ENCODE data around the gene TNFSF13. TPM values are rescaled to one million over a fixed set of nuclear protein-coding genes. Genes with fewer than 3 reads are reported as not detected.

Gene TNFSF13
- total RNA-seq, 1 experiment from 2014 or later = 6.3 TPM

DNA sequence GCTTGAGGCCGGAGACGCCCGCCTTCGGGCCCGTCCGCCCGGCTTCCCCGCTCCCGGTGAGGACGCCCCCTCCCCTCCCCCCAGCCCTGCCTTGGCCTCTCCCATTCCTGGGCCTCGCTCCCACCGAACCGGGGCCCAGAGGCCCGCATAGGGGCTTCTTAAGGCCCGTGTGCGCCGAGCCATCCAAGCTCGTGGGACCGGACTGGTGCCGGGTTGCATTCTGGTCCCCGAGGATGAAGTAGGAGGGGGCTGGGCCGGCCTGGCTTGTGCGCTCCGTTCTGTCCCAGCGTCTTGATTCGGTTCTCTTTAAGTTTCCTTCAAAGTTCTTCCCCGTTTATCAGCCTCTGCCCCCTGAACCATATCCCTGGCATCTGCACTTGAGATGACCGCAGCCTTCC is 3.7 kb downstream of the TNFSF13 start:
- H3K36me3 Mint-ChIP-seq (ENCODE audit: insufficient read depth, unreplicated experiment) = peaks cover 40% of the 10 kb centered on the region

DNA sequence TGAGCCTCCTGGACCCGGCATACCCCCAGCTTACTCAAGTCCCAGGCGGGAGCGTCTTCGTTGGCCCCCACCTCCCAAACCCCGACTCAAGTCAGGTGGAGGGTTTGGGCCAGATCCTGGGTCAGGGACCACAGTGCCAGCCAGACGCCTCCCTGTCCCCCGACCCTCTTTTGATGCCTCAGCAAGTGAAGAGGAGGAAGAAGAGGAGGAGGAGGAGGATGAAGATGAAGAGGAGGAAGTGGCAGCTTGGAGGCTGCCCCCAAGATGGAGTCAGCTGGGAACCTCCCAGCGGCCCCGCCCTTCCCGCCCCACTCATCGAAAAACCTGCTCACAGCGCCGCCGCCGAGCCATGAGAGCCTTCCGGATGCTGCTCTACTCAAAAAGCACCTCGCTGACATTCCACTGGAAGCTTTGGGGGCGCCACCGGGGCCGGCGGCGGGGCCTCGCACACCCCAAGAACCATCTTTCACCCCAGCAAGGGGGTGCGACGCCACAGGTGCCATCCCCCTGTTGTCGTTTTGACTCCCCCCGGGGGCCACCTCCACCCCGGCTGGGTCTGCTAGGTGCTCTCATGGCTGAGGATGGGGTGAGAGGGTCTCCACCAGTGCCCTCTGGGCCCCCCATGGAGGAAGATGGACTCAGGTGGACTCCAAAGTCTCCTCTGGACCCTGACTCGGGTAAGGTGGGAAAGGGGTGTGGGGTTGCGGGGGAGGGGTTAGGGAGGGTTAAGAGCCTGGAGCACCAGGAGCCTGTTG is 4.7 kb downstream of the TNFSF13 start:
- ChIA-PET CTCF (interaction anchor here (0.7 to 7.1 kb wide), 3 partner anchors 22 to 49 kb away, joined by 3 to 123 read pairs (median 10); no protein-coding TSS in a partner anchor), POLR2A (interaction anchor here (1.0 kb wide), 1 partner anchor 13 kb away, joined by 3 read pairs; no protein-coding TSS in a partner anchor)
- Mint-ChIP-seq H3K36me3 (ENCODE audit: insufficient read depth, unreplicated experiment) (peaks cover 48% of the 10 kb centered on the region), H3K27ac (ENCODE audit: low read depth, unreplicated experiment) (peak overlapping the region; percentile 91), H3K9me3 (ENCODE audit: unreplicated experiment) (no peaks in the 10 kb centered on the region), H3K4me1 (ENCODE audit: insufficient read depth, unreplicated experiment) (peaks cover 34% of the 10 kb centered on the region), H3K4me3 (ENCODE audit: unreplicated experiment) (peak overlapping the region; percentile 81), H3K27me3 (ENCODE audit: insufficient read depth, unreplicated experiment) (no peaks in the 10 kb centered on the region)
- DNase-seq (ENCODE audit: unreplicated experiment) = no peak
- BruUV-seq (replicated peaks) = no TSS peak
- TF ChIP-seq, protein P1, sequence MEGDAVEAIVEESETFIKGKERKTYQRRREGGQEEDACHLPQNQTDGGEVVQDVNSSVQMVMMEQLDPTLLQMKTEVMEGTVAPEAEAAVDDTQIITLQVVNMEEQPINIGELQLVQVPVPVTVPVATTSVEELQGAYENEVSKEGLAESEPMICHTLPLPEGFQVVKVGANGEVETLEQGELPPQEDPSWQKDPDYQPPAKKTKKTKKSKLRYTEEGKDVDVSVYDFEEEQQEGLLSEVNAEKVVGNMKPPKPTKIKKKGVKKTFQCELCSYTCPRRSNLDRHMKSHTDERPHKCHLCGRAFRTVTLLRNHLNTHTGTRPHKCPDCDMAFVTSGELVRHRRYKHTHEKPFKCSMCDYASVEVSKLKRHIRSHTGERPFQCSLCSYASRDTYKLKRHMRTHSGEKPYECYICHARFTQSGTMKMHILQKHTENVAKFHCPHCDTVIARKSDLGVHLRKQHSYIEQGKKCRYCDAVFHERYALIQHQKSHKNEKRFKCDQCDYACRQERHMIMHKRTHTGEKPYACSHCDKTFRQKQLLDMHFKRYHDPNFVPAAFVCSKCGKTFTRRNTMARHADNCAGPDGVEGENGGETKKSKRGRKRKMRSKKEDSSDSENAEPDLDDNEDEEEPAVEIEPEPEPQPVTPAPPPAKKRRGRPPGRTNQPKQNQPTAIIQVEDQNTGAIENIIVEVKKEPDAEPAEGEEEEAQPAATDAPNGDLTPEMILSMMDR (IDR thresholded peaks at IDR 0.05; ENCODE audit: unreplicated experiment) = no peak
- intact Hi-C loops (cut with micrococcal nuclease) = no loop called here

More for the DNA sequence above, 3.7 kb downstream of the TNFSF13 start:
- Mint-ChIP-seq H3K27ac (ENCODE audit: low read depth, unreplicated experiment) (peak overlapping the region; percentile 91), H3K27me3 (ENCODE audit: insufficient read depth, unreplicated experiment) (no peaks in the 10 kb centered on the region), H3K9me3 (ENCODE audit: unreplicated experiment) (no peaks in the 10 kb centered on the region), H3K4me1 (ENCODE audit: insufficient read depth, unreplicated experiment) (peaks cover 42% of the 10 kb centered on the region), H3K4me3 (ENCODE audit: unreplicated experiment) (peak overlapping the region; percentile 81)
- TSS peak; percentile 34 for BruUV-seq (replicated peaks)
- no peak for DNase-seq (ENCODE audit: unreplicated experiment)
- TF ChIP-seq, protein P1 (IDR thresholded peaks at IDR 0.05; ENCODE audit: unreplicated experiment) = no peak
- ChIA-PET CTCF (interaction anchor here (0.6 to 7.1 kb wide), 6 partner anchors 23 to 126 kb away, joined by 3 to 123 read pairs (median 8); partner anchors contain the start of gene WRAP53), POLR2A (interaction anchor here (2.7 to 6.0 kb wide), 8 partner anchors 11 to 126 kb away, joined by 31 to 71 read pairs (median 46); partner anchors contain the start of genes MPDU1, POLR2A, SOX15 and TMEM102)
- intact Hi-C loops (cut with micrococcal nuclease) = no loop called here

DNA sequence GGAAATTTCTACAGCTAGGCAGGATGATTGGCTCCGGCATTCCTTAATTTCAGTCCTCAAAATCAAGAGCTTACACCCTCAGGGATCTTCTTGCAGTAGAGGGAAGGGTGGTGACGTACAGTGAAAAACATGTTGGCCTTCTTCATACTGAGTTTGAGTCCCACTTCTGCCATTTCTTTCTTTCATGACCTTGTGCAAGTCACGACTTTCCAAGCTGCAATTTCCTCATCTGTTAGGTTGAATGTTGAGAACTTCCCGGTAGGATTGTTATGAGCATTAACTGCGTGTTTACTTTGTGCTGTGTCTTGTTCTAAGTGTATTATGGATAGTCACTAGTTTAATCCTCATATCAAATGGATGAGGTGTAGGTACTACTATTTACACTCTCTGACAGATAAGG is 11.0 kb downstream of the TNFSF13 start:
- H3K27ac Mint-ChIP-seq (ENCODE audit: low read depth, unreplicated experiment) = no peak overlapping the region
- H3K9me3 Mint-ChIP-seq (ENCODE audit: unreplicated experiment) = no peaks in the 10 kb centered on the region
- CTCF ChIA-PET = interaction anchor here (0.6 to 1.1 kb wide), 3 partner anchors 9 to 258 kb away, joined by 3 to 5 read pairs (median 4); no protein-coding TSS in a partner anchor
- intact Hi-C loops (cut with micrococcal nuclease) = no loop called here
- no TSS peak for BruUV-seq (replicated peaks)
- TF ChIP-seq, protein P1 (IDR thresholded peaks at IDR 0.05; ENCODE audit: unreplicated experiment) = no peak
- H3K27me3 Mint-ChIP-seq (ENCODE audit: insufficient read depth, unreplicated experiment) = no peaks in the 10 kb centered on the region
- no peak overlapping the region for H3K4me3 Mint-ChIP-seq (ENCODE audit: unreplicated experiment)
- POLR2A ChIA-PET = interaction anchor here (0.9 to 13.7 kb wide), 5 partner anchors 9 to 170 kb away, joined by 3 to 294 read pairs (median 5); partner anchors contain the start of genes FXR2, MPDU1, POLR2A and SOX15
- H3K36me3 Mint-ChIP-seq (ENCODE audit: insufficient read depth, unreplicated experiment) = peaks cover 84% of the 10 kb centered on the region
- DNase-seq (ENCODE audit: unreplicated experiment) = no peak
- H3K4me1 Mint-ChIP-seq (ENCODE audit: insufficient read depth, unreplicated experiment) = peaks cover 6% of the 10 kb centered on the region

DNA sequence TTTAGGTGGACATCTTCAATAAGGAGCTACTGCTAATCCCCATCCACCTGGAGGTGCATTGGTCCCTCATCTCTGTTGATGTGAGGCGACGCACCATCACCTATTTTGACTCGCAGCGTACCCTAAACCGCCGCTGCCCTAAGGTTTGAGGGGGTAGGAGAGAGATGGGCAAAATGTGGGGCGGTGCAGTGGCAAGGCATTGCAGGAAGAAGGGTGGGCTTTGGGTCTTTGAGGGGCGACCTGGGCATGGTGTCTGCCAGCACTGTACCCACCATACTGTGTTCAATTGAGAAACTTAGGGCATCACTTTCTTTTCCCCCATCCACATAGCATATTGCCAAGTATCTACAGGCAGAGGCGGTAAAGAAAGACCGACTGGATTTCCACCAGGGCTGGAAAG is 11.8 kb downstream of the TNFSF13 start:
- Mint-ChIP-seq H3K36me3 (ENCODE audit: insufficient read depth, unreplicated experiment) (peaks cover 84% of the 10 kb centered on the region), H3K9me3 (ENCODE audit: unreplicated experiment) (no peaks in the 10 kb centered on the region), H3K4me1 (ENCODE audit: insufficient read depth, unreplicated experiment) (peaks cover 10% of the 10 kb centered on the region), H3K27me3 (ENCODE audit: insufficient read depth, unreplicated experiment) (no peaks in the 10 kb centered on the region), H3K4me3 (ENCODE audit: unreplicated experiment) (no peak overlapping the region), H3K27ac (ENCODE audit: low read depth, unreplicated experiment) (no peak overlapping the region)
- TF ChIP-seq, protein P1 (IDR thresholded peaks at IDR 0.05; ENCODE audit: unreplicated experiment) = no peak
- ChIA-PET CTCF (interaction anchor here (0.7 to 1.1 kb wide), 3 partner anchors 10 to 215 kb away, joined by 3 to 4 read pairs (median 3); no protein-coding TSS in a partner anchor), POLR2A (interaction anchor here (1.0 to 13.7 kb wide), 4 partner anchors 10 to 86 kb away, joined by 5 to 294 read pairs (median 6); partner anchors contain the start of genes FXR2, MPDU1, POLR2A and SOX15)
- DNase-seq (ENCODE audit: unreplicated experiment) = no peak
- BruUV-seq (replicated peaks) = no TSS peak
- intact Hi-C loops (cut with micrococcal nuclease) = loop anchor here (5.0 kb wide), 1 partner anchor 117 kb away; the partner anchor contains the start of genes TP53 and WRAP53

Data from MCF 10A (cell line).